Ectodermal cell (in vitro differentiated cells): ENCODE results near the gene KLK3.

Experiments
- H3K27ac ChIP-seq: 2 replicates; pipeline ENCODE4 v1.7.0; 2013; ENCODE audit warnings: mild to moderate bottlenecking, low read depth, low read length; ENCODE audit not compliant: insufficient read depth, poor library complexity, severe bottlenecking
- H3K27me3 ChIP-seq: 2 replicates; pipeline ENCODE4 v1.7.0; 2013; ENCODE audit warnings: mild to moderate bottlenecking, low read length; ENCODE audit not compliant: insufficient read depth, control insufficient read depth, poor library complexity, severe bottlenecking
- H3K36me3 ChIP-seq: one replicate; pipeline ENCODE4 v1.7.0; 2013; ENCODE audit warnings: low read length; ENCODE audit not compliant: control insufficient read depth, insufficient read depth
- H3K4me1 ChIP-seq: one replicate; pipeline ENCODE4 v1.7.0; 2013; ENCODE audit warnings: low read length; ENCODE audit not compliant: control insufficient read depth, insufficient read depth
- H3K4me3 ChIP-seq: 2 replicates; pipeline ENCODE4 v1.7.0; 2013; ENCODE audit warnings: low read depth, low read length, control low read depth; ENCODE audit not compliant: insufficient read depth
- H3K9me3 ChIP-seq: 2 replicates; pipeline ENCODE4 v1.7.0; 2013; ENCODE audit warnings: mild to moderate bottlenecking, low read length, moderate library complexity; ENCODE audit not compliant: control insufficient read depth
- WGBS, 2 experiments: methylation state at CpG; one replicate each; pipeline ENCODE4 v1.1.7; 2013; ENCODE audit warnings: missing lambda C conversion rate in 2 of 2; 5-methylcytosine and 5-hydroxymethylcytosine counted together

KLK3 gene

DNA sequence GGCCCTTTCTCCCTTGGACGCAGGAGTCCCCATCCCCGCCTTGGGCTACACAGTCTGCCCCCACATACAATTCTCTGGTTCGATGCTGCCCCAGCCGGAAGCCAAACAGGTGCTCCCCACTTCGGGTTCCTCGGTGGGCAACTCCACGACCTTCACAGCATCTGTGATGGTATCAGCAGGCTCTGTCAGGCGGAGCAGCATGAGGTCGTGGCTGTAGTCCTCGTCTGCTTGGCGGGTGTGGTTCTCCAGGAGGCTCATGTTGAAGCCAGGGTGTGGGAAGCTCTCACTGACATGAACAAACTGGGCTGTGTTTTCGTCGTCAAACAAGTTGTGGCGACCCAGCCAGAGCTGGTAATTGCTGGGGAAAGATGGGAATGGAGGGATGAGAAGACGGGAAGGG lies 34.6 kb upstream of the KLK3 start:
- H3K9me3 ChIP-seq, result no peaks in the 10 kb centered on the region
- peaks cover 5% of the 10 kb centered on the region for H3K4me1 ChIP-seq
- WGBS, 2 experiments, result 35 to 37% methylated on average over 15 of the region's 15 CpGs
- H3K4me3 ChIP-seq, result no peak overlapping the region
- peaks cover 70% of the 10 kb centered on the region for H3K27me3 ChIP-seq
- H3K36me3 ChIP-seq, result no peaks in the 10 kb centered on the region
- no peak overlapping the region for H3K27ac ChIP-seq

GRCh38 chr19:50820549-50821247 lies 34.0 kb upstream of the KLK3 start:
- Histone ChIP-seq H3K36me3 (no peaks in the 10 kb centered on the region), H3K4me1 (peaks cover 5% of the 10 kb centered on the region), H3K27ac (no peak overlapping the region), H3K4me3 (no peak overlapping the region), H3K27me3 (peaks cover 67% of the 10 kb centered on the region), H3K9me3 (no peaks in the 10 kb centered on the region)
- WGBS, 2 experiments, result 18 to 19% methylated on average over 21 of the region's 21 CpGs

DNA sequence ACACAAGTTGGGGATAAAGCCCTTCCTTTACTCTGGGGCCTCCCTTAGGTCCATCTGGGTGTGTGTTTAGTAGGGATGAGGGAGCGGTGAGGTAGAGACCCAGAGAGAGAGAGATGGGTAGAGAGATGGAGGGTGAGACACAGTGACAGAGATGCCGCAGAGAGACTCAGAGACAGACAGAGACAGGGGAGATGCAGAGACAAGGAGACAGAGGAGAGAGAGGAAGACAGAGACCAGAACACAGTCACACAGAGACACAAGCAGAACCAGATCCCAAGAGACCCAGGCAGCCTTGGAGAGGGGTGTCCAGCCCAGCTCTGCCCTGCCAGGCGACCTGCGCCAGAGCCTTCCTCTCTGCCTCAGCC lies 33.5 kb upstream of the KLK3 start:
- Histone ChIP-seq H3K27me3 (peaks cover 64% of the 10 kb centered on the region), H3K36me3 (no peaks in the 10 kb centered on the region), H3K9me3 (no peaks in the 10 kb centered on the region), H3K27ac (no peak overlapping the region), H3K4me1 (peaks cover 5% of the 10 kb centered on the region), H3K4me3 (no peak overlapping the region)
- 78 to 84% methylated on average over 4 of the region's 4 CpGs for WGBS, 2 experiments

- H3K27ac ChIP-seq, result no peak overlapping the region
- H3K4me1 ChIP-seq, result peaks cover 5% of the 10 kb centered on the region
- H3K27me3 ChIP-seq, result peaks cover 62% of the 10 kb centered on the region
- no peaks in the 10 kb centered on the region for H3K9me3 ChIP-seq
- no peaks in the 10 kb centered on the region for H3K36me3 ChIP-seq
- WGBS, 2 experiments, result 79 to 80% methylated on average over 8 of the region's 8 CpGs
- no peak overlapping the region for H3K4me3 ChIP-seq
Observed at GRCh38 chr19:50821622-50822021, 33.1 kb upstream of the KLK3 start.

DNA sequence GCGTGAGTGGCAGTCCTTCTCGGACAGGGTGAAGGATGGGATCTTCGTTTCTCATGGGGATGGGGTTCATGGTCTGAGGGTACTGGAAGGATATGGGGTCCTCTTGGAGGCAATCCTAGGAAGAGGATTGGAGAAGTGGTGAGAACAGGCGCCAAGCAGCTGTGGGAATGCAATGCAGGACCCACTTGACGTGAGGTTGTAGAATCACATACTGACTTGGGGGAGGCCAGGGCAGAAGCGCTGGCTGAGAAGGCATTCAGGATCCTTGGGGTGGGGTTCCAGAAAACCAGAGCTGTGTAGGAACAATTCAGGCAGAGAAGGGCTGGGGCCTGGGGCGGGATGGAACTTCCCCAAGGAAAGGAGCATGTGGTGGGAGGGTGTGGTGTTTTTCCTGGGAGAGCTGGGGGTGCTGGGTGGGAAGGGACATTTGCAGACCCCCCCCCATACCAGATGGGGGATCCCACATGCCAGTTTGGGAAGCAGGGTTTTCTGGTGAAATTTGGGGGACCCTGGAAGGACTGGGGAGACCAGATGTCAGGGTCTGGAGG lies 32.0 kb upstream of the KLK3 start:
- H3K27me3 ChIP-seq, result peaks cover 58% of the 10 kb centered on the region

GRCh38 chr19:50823389-50824042 lies 31.2 kb upstream of the KLK3 start, which contains the start of gene KLK1:
KLK1 (minus strand) TSS chr19:50823787; CDS start chr19:50823748, 39 bp downstream.
- H3K36me3 ChIP-seq, result no peaks in the 10 kb centered on the region
- H3K4me3 ChIP-seq, result no peak within 1 kb of the TSS
- peaks cover 50% of the 10 kb centered on the region for H3K27me3 ChIP-seq
- H3K9me3 ChIP-seq, result no peaks in the 10 kb centered on the region
- WGBS, 2 experiments, result 83 to 85% methylated on average over 12 to 13 of the region's 14 CpGs
- H3K27ac ChIP-seq, result no peak within 1 kb of the TSS
- H3K4me1 ChIP-seq, result peaks cover 2% of the 10 kb centered on the region

More for the DNA sequence above, 32.0 kb upstream of the KLK3 start:
- no peaks in the 10 kb centered on the region for H3K9me3 ChIP-seq
- no peaks in the 10 kb centered on the region for H3K36me3 ChIP-seq
- H3K4me3 ChIP-seq, result no peak overlapping the region
- 76 to 78% methylated on average over 7 of the region's 7 CpGs for WGBS, 2 experiments
- peaks cover 5% of the 10 kb centered on the region for H3K4me1 ChIP-seq
- no peak overlapping the region for H3K27ac ChIP-seq

GRCh38 chr19:50826492-50827240 lies 28.0 kb upstream of the KLK3 start:
- Histone ChIP-seq H3K27me3 (peaks cover 19% of the 10 kb centered on the region), H3K27ac (no peak overlapping the region), H3K36me3 (no peaks in the 10 kb centered on the region), H3K4me3 (no peak overlapping the region), H3K9me3 (no peaks in the 10 kb centered on the region), H3K4me1 (no peaks in the 10 kb centered on the region)
- 90% methylated on average over 43 of the region's 43 CpGs for WGBS, 2 experiments

DNA sequence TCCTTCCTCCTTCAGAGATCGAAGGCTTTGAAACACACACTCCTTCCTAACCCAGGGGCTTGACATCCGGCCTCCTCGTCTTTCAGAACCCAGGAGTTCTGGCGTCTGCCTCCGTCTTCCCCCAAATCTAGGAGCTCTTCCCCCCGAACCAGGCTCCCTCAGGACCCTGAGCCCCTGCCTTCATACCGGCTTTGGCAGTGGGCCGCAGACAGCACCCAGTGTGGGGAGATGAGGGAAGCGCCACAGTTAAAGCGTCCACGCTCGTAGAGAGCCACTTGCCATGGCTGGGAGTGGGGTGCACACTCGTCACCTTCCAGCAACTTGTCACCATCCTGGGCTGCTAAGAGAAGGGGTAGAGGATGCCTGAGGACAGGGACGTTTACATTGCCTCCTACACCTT lies 27.2 kb upstream of the KLK3 start:
- Histone ChIP-seq H3K27me3 (peaks cover 11% of the 10 kb centered on the region), H3K36me3 (no peaks in the 10 kb centered on the region), H3K4me3 (no peak overlapping the region), H3K27ac (no peak overlapping the region), H3K9me3 (no peaks in the 10 kb centered on the region), H3K4me1 (no peaks in the 10 kb centered on the region)
- 84 to 87% methylated on average over 13 to 14 of the region's 14 CpGs for WGBS, 2 experiments

GRCh38 chr19:50829801-50830200 lies 24.9 kb upstream of the KLK3 start:
- WGBS, 2 experiments, result 72 to 81% methylated on average over 5 of the region's 5 CpGs
- H3K27me3 ChIP-seq, result peaks cover 9% of the 10 kb centered on the region
- no peaks in the 10 kb centered on the region for H3K36me3 ChIP-seq
- no peak overlapping the region for H3K4me3 ChIP-seq
- H3K27ac ChIP-seq, result no peak overlapping the region
- no peaks in the 10 kb centered on the region for H3K9me3 ChIP-seq
- H3K4me1 ChIP-seq, result no peaks in the 10 kb centered on the region
